Fibroblast of gingiva (primary cell): ENCODE measurements around the gene RAB15.
A peak's percentile ranks its signal among the peaks of the same experiment; 100 is the strongest.

Experiments
- DNase-seq: peaks from one replicate; pipeline ENCODE4 v3.0.0-alpha.2; 2011; ENCODE audit warnings: low read depth

RAB15 gene

GRCh38 chr14:64971943-64972791, at the start of gene RAB15:
RAB15 (minus strand) TSS chr14:64972336; CDS start chr14:64972076, 260 bp downstream.
- DNase-seq, result no peak

DNA sequence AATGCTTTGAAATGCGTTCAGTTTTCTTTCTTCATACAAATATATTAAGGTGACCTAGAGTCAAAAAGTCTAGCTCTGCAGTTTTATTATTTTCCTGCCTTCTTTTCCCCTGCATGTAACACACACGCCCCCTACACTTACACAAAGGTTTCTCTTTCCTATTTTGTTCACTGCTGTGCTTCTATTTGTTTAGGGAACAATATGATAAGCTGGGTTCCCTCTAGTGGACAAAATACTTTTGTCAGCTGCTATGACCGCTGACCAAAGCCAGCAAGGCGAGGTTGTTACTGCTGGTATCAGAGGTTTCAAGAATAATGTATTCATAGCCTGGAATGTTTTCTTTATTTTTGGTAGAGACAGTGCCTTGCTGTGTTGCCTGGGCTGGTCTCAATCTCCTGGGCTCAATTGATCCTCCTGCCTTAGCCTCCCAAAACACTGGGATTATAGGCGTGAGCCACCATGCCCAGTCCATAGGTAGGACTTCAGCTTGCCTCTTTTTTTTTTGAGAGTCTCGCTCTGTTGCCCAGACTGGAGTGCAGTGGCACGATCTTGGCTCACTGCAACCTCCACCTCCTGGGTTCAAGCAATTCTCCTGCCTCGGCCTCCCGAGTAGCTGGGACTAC, 47.9 kb upstream of the RAB15 start:
- DNase-seq, result peak; percentile 72

DNA sequence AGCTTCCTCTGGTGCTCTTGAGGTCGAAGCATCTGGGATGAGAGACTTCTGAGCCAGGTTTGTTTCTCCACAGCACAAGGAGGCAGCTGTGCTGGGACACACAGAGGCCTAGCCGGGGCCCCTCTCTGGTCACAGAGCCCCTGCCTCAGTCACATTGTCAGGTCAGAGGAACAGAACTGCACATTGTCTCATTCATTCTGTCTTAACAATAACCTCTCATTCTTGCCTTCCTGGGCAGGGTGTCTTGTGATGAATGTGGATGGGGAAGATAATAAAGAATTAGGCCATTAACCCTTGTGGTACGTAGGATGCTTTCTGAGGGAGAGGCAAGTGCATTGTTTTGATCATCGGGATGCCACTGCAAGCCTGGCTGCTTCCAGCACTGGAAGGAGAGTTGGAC, 44.3 kb upstream of the RAB15 start:
- no peak for DNase-seq

DNA sequence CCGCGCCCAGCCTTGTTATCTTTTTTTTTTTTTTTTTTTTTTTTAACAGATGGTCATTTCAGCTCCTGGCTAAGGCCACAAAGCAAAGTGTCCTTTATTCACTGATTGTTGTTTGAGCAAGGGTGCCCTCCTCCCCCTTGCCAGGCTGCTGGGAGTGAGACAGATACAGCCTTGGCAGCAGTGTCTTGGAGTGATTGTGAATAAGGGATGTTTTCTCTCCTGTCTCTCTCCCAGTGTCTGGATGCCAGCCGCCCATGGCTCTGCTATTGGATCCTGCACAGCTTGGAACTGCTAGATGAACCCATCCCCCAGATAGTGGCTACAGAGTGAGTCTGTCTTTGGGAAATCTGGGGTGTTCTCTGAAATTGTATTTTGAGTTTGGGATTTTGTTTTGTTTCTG, 43.3 kb upstream of the RAB15 start:
- no peak for DNase-seq

GRCh38 chr14:65012353-65012752, 40.2 kb upstream of the RAB15 start:
- no peak for DNase-seq

DNA sequence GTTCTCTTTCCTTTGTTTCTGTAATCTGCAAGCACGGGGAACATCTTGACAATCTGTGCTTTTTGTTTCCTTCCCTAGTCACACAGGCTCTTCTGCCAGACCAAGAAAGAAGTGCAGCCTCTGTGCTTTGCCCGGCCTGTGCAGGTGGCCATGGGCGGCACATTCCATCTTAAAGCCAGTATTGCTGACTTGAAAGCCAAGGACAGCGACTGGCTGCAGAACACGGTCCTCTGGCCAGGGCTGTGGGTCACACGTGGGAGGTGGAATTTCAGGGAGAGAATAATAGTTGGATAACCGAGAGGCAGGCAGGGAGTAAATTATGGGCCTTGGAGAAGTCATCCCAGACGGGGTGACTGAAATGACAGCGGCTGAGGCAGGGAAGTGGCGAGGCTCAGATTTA, 39.4 kb upstream of the RAB15 start:
- DNase-seq, result no peak

- no peak for DNase-seq
These were observed 38.2 kb upstream of the RAB15 start for GRCh38 chr14:65010211-65010931.

DNA sequence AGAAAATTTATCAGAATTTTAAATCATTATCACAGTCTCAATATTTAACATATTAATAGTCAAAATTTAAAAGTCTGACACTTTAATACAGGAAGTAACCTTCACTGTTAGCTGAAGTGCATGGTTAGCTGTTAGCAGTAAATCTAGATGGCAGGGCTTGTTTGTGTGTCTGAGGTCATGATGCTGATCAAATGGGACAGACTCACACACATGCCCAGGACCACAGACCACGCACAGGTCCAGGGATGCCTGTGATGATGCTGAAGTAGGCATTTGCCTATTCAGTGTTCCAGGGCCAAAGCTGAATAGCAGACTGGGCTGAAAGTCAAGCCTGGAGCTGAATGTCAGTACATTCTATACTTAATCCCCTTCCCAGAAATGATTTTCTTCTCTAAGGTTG, 35.1 kb upstream of the RAB15 start:
- DNase-seq, result no peak

GRCh38 chr14:65006261-65006721, 34.2 kb upstream of the RAB15 start:
- DNase-seq, result no peak

DNA sequence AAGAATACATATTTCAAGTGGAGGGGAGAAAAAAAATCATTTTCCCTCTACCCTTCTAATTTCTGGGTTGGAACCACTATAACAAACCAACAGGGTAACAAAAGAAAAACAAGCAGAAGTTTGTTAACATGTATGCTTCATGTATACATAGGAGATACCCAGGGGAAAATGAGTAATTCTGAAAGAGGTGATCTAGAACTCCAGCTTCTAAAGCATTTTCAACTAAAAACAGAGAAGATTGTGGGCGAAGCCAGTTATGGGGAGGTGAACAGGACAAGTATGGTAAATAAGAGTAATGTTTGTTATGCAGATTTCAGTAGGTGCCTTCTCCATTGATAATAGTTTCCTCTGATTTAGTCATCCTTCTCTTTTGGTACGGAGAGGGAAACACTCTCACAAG, 31.3 kb upstream of the RAB15 start:
- no peak for DNase-seq

DNA sequence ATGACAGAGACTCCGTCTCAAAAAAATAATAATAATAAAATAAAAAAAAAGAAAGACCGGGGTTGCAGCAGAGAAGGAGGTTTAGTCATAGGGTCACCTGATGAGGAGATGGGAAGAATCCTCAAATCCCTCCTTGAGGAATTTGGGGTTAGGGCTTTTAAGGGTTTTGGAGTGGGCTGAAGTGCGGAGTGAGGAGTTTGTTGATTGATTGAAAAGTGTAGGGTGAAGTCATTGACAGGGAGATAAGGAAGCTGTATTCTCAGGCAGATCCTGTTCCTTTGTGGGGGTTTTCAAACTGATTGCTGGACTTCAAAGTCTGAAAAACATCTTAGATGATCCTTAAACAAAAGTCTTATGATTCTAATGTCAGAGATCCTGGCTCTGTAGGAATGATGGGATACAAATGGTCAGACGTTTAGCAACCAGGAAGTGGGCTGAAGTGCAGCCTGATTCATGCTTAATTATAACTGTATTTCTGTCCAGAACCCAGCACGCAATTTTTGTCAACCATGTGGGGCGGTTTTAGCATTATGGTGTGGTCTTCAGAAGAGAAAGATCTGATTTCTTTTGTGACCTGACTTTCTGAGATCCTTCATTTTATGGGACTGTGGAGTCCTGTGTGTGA, 30.6 kb upstream of the RAB15 start:
- DNase-seq, result peak; percentile 58

- DNase-seq, result no peak
These were observed 29.6 kb upstream of the RAB15 start for GRCh38 chr14:65001723-65002122.

GRCh38 chr14:65000898-65001591, 28.9 kb upstream of the RAB15 start:
- no peak for DNase-seq

DNA sequence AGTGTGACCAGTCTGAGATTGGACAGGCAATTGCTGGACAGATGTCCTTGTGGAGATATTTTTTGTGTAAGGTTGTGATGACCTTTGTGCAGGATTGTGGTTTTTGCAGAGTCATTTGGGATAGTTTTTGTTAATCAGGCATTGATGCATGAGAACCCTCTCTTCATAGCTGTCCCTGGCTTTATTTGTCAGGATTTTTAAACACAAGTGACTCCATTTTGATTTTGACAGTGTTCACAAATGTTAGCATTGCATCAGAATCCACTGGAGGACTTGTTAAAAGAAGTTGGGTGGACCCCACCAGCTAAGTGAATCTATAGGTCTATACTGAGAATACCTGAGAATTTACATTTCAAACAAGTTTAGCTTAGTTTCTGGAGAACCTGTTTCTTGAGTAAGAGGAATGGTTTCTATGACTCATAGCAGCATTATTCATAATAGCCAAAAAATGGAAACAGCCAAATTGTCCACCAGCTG, 26.4 kb upstream of the RAB15 start:
- no peak for DNase-seq

GRCh38 chr14:64997108-64997794, 25.1 kb upstream of the RAB15 start:
- no peak for DNase-seq

- DNase-seq, result no peak
These were observed 23.2 kb upstream of the RAB15 start for GRCh38 chr14:64995291-64995690.

GRCh38 chr14:64994540-64994939, 22.4 kb upstream of the RAB15 start:
- DNase-seq, result no peak

DNA sequence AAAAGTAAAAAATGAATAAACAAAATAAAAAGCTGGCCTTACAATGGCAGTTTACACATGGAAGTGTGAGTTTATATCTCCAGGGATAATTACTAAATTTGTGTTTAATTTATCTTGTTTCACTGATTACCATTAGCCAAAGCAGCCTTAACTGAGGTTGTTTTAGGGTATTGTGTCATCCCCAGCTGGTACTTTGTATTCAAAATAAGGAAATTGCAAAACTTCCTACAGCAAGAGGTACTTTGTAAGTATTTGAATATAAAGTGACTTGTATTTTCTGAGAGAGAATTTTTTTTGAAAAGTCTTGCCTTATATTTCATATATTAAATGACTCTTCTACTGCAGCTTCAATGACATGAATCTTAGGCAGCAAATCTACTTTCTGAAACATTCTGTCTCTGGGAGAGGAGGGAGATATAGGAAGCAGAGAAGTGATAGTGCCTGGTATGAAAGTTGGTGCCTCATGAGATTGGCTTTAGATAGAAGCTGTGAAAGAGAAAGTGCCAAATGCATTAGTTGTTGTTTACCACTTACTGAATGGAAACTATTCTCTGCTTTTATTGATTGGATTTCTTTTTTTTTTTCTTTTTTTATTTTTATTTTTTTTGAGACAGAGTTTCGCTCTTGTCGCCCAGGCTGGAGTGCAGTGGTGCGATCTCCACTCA, 21.3 kb upstream of the RAB15 start:
- no peak for DNase-seq

DNA sequence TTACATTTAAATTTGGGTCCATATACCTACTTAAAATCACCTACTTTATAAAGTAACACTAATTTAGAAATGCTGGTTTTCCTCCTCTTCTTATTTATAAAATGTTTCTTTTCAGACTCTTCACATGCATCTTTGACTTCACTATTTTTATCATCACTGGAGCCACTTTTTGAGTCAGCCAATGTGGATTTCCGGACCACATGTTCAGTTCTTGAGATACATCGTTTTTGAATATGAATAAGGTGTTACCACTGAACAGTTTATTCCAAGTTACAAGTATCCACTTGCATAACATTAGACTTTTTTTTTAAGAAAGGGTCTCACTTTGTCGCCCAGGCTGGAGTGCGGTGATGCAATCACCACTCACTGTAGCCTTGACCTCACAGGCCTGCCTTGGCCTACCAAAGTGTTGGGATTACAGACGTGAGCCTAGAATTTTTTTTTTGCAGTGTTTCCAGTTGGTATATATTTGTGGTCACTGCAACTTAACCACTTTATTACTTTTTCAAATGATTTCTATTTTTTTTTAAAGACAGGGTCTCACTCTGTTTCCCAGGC, 20.3 kb upstream of the RAB15 start:
- DNase-seq, result no peak

DNA sequence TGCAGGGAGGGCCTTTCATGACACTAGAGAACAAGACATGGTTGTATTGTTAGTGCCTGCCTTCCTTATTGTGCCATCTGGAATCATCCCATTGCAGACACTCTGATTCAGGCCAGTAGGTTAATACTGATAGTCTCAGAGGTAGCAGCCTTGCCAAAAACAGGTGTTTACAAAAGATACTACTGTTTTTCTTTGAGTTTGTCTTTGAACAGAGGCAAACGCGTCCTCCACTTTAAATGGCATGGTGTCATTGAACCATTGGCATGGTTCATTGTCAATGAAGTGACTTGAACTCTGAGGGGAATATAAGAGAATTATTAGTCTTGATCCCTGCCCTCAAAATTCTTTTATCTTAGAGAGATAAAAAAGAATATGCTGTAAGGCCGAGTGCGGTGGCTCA, 18.8 kb upstream of the RAB15 start:
- no peak for DNase-seq
